Mucosa of gallbladder (tissue), 1 donor: Measurements from ENCODE around the gene GNRH2. TPM values are rescaled to one million over a fixed set of nuclear protein-coding genes. Genes with fewer than 3 reads are reported as not detected.
"Not testable (repeated sequence)": the region's sequence is repeated elsewhere in the genome, so short reads cannot be mapped to it uniquely, and the experiment has no call there.

Experiments
- DNase-seq: peaks from one replicate; pipeline ENCODE4 v3.0.0-alpha.2; 2020; ENCODE audit warnings: low spot score
- total RNA-seq: library from RNA; stranded (reverse); gene quantifications from one replicate; pipeline ENCODE4 v1.2.1, GENCODE V29; 2021
- donor health status: DM: no; HTN: no; CAD: no.

Gene GNRH2
- total RNA-seq, 1 donor from 2014 or later, result 0.75 TPM

- DNase-seq, result not testable (repeated sequence)
Observed at GRCh38 chr20:3073251-3073643, 29.8 kb downstream of the GNRH2 start.

GRCh38 chr20:3074812-3075211, 31.4 kb downstream of the GNRH2 start:
- DNase-seq, result no peak

GRCh38 chr20:3075315-3075714, 31.9 kb downstream of the GNRH2 start:
- DNase-seq, result not testable (repeated sequence)

- DNase-seq, result no peak
Observed at GRCh38 chr20:3077618-3078134, 34.3 kb downstream of the GNRH2 start.

- no peak for DNase-seq
Observed at GRCh38 chr20:3080939-3081388, 37.5 kb downstream of the GNRH2 start.

- DNase-seq, result no peak
Observed at GRCh38 chr20:3081641-3082040, 38.2 kb downstream of the GNRH2 start.

GRCh38 chr20:3082306-3082951, 39.0 kb downstream of the GNRH2 start:
- DNase-seq, result no peak

GRCh38 chr20:3082955-3083952, 39.8 kb downstream of the GNRH2 start:
- DNase-seq, result no peak

- no peak for DNase-seq
Observed at GRCh38 chr20:3084283-3084985, 41.0 kb downstream of the GNRH2 start, which contains the start of gene AVP. TSS of gene AVP (minus strand) at chr20:3084724. CDS start at chr20:3084674, 50 bp downstream.

- no peak for DNase-seq
Observed at GRCh38 chr20:3084986-3085360, 41.6 kb downstream of the GNRH2 start.

- DNase-seq, result no peak
Observed at GRCh38 chr20:3085571-3086072, 42.2 kb downstream of the GNRH2 start.

- no peak for DNase-seq
Observed at GRCh38 chr20:3088031-3088430, 44.6 kb downstream of the GNRH2 start.

- no peak for DNase-seq
Observed at GRCh38 chr20:3090565-3090964, 47.1 kb downstream of the GNRH2 start.

- no peak for DNase-seq
Observed at GRCh38 chr20:3092611-3093379, 49.4 kb downstream of the GNRH2 start.

- DNase-seq, result no peak
Observed at GRCh38 chr20:3093861-3094361, 50.5 kb downstream of the GNRH2 start.

- DNase-seq, result no peak
Observed at GRCh38 chr20:3094848-3095629, 51.6 kb downstream of the GNRH2 start.
